Neural cell (in vitro differentiated cells): ENCODE results near the gene LRRC53.

Source experiments
- EP300 ChIP-seq: fragments of 450-650 bp; conservative IDR thresholded peaks from 2 replicates; pipeline ENCODE4 v1.6.1; 2014; ENCODE audit warnings: antibody characterized with exemption, mild to moderate bottlenecking, moderate library complexity; ENCODE audit not compliant: poor library complexity, severe bottlenecking
- EZH2 ChIP-seq: fragments of 200-600, 300-800 bp; shearing (Covaris generic), sonication (generic); IDR thresholded peaks from 2 replicates; pipeline ENCODE4 v1.6.1; 2014; ENCODE audit warnings: antibody characterized with exemption, low read length, borderline replicate concordance, mild to moderate bottlenecking; ENCODE audit not compliant: insufficient read depth, poor library complexity, severe bottlenecking
- MXI1 ChIP-seq: fragments of 450-650 bp; conservative IDR thresholded peaks from 2 replicates; pipeline ENCODE4 v1.6.1; 2014; ENCODE audit warnings: antibody characterized with exemption, mild to moderate bottlenecking; ENCODE audit not compliant: poor library complexity, severe bottlenecking
- POLR2AphosphoS5 ChIP-seq: IDR thresholded peaks from 2 replicates; pipeline ENCODE4 v1.6.1; 2012
- RAD21 ChIP-seq: fragments of 450-650 bp; conservative IDR thresholded peaks from 2 replicates; pipeline ENCODE4 v1.6.1; 2014; ENCODE audit warnings: antibody characterized with exemption, mild to moderate bottlenecking, moderate library complexity
- REST ChIP-seq: IDR thresholded peaks from 2 replicates; pipeline ENCODE4 v1.6.1; 2012; ENCODE audit warnings: borderline replicate concordance
- SMC3 ChIP-seq: fragments of 450-650 bp; conservative IDR thresholded peaks from 2 replicates; pipeline ENCODE4 v1.6.1; 2014; ENCODE audit warnings: antibody characterized with exemption, mild to moderate bottlenecking, moderate library complexity; ENCODE audit not compliant: poor library complexity
- TAF1 ChIP-seq: IDR thresholded peaks from 2 replicates; pipeline ENCODE4 v1.6.1; 2012; ENCODE audit warnings: low read depth
- TF ChIP-seq, protein P1 (sequence below): fragments of 450-650 bp; IDR thresholded peaks from 2 replicates; pipeline ENCODE4 v1.5.1; 2014; ENCODE audit warnings: antibody characterized with exemption, mild to moderate bottlenecking, moderate library complexity; ENCODE audit not compliant: poor library complexity, severe bottlenecking

- TF ChIP-seq, protein P1, sequence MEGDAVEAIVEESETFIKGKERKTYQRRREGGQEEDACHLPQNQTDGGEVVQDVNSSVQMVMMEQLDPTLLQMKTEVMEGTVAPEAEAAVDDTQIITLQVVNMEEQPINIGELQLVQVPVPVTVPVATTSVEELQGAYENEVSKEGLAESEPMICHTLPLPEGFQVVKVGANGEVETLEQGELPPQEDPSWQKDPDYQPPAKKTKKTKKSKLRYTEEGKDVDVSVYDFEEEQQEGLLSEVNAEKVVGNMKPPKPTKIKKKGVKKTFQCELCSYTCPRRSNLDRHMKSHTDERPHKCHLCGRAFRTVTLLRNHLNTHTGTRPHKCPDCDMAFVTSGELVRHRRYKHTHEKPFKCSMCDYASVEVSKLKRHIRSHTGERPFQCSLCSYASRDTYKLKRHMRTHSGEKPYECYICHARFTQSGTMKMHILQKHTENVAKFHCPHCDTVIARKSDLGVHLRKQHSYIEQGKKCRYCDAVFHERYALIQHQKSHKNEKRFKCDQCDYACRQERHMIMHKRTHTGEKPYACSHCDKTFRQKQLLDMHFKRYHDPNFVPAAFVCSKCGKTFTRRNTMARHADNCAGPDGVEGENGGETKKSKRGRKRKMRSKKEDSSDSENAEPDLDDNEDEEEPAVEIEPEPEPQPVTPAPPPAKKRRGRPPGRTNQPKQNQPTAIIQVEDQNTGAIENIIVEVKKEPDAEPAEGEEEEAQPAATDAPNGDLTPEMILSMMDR: no peak
- TF ChIP-seq POLR2AphosphoS5 (no peak), EP300 (no peak), REST (no peak), EZH2 (no peak), RAD21 (no peak), MXI1 (no peak), TAF1 (no peak), SMC3 (no peak)
Observed at GRCh38 chr1:74496669-74497068, 15.7 kb downstream of the LRRC53 start.
